Erythroblast (primary cell): ENCODE measurements around the gene FDX2.
"Not testable (repeated sequence)": the region's sequence is repeated elsewhere in the genome, so short reads cannot be mapped to it uniquely, and the experiment has no call there.

ENCODE experiments used
- DNase-seq, 2 experiments: peaks; one replicate each; lab custom pipeline; 2025; lab: John Stamatoyannopoulos, UW
- GATA1 ChIP-seq: IDR thresholded peaks from 2 replicates; pipeline ENCODE4 v1.6.1; 2011; ENCODE audit warnings: low read depth, mild to moderate bottlenecking, control low read depth, low read length, moderate library complexity
- POLR2A ChIP-seq: IDR thresholded peaks from 2 replicates; pipeline ENCODE4 v1.6.1; 2011; ENCODE audit warnings: mild to moderate bottlenecking, low read length

Gene FDX2

DNA sequence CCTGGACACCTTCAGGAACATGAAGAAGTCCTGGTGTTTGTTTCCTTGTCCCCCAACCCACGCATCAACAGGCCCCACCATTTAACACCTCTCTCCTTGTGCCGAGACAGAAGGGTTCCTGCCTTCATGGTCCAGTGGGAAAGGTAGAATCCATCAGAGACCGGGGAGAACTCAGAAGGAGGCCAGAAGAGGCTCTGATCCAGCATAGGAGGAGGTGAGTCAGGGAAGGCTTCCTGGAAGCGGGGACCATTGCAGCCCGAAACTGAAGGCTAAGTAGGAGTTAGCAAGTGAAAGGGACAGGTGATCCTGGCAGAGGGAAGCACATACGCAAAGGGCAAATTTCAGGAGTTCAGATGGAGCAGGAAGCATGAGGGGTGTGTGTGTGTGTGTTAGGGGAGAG lies 23.1 kb upstream of the FDX2 start:
- TF ChIP-seq POLR2A, result no peak
- no peak for TF ChIP-seq GATA1
- no peak for DNase-seq

DNA sequence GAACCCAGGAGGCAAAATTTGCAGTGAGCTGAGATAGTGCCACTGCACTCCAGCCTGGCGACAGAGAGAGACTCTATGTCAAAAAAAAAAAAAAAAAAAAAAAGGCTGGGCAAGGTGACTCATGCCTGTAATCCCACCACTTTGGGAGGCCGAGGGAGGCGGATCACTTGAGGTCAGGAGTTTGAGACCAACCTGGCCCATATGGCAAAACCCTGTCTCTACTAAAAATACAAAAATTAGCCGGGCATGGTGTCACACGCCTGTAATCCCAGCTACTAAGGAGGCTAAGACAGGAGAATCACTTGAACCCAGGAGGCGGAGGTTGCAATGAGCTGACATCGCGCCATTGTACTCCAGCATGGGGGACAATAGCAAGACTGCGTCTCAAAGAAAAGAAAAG lies 20.9 kb upstream of the FDX2 start:
- DNase-seq, result not testable (repeated sequence)

DNA sequence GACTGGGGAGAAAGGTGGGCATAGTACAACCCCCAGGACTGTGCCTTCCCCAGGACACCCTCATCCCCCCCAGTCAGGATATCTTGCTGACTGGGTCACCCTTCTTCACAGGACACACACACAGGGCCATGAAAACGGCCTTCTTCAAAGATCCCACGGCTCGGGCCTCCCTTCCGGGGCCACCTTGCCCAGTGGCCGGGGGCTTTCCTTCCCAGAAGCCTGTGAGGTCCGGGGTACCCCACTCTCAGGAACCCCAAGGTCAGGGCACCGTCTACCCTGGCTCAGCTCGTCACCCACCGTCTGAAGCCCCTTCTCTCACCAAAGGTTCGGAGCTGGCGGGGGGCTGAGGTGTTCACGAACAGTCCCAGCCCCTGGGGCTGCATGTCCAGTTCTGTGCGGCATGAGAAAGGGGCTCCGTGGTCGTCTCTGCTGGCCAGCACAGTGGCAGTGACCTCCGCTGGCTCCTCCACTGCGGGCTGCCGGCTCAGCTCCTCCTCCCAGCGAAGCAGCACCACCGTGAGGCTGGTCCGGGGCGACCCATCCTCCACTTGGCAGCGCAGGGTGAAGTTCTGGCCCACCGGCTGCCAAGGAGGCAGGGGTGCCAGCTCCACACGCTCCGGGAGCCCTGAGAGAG lies 19.7 kb upstream of the FDX2 start:
- no peak for TF ChIP-seq POLR2A
- TF ChIP-seq GATA1, result no peak
- no peak for DNase-seq

DNA sequence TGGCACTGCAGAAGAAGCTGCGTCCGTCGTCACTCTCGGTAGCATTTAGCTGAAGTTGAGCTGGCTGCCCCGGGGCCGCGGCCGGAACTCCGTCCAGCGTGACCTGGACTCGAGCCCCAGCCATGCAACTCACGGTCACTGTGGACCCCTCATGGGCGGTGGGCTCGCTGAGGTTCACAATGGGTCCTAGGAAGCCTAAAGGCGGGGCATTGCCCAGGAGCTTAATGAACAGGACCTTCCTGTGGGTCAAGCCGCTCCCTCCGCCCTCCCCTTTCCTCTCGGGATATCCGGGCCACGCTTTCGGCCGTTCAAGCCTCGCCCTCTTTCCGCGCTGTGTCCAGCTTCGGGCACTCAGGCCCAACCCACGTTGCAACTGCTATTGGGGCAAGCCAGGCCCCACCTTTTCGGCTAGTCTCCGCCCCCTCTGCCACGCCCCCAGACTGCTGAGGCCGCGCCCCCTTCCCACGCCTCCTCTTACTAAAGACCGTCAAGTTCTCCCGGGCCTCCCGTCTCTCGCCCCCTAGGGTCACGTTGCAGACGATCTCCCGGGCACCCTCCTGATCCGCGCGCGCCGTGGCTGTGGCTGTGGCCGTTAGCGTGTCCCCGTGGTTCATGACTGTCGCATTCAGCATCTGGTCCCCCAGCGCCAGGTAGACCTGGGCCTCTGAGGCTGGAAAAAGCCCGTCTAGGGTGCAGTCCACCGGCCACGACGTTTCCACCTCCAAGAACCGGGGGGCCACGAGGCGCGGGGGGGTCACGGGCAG lies 19.0 kb upstream of the FDX2 start:
- peak; percentile 82 to 83 for DNase-seq
- TF ChIP-seq GATA1 (no peak), POLR2A (no peak)

DNA sequence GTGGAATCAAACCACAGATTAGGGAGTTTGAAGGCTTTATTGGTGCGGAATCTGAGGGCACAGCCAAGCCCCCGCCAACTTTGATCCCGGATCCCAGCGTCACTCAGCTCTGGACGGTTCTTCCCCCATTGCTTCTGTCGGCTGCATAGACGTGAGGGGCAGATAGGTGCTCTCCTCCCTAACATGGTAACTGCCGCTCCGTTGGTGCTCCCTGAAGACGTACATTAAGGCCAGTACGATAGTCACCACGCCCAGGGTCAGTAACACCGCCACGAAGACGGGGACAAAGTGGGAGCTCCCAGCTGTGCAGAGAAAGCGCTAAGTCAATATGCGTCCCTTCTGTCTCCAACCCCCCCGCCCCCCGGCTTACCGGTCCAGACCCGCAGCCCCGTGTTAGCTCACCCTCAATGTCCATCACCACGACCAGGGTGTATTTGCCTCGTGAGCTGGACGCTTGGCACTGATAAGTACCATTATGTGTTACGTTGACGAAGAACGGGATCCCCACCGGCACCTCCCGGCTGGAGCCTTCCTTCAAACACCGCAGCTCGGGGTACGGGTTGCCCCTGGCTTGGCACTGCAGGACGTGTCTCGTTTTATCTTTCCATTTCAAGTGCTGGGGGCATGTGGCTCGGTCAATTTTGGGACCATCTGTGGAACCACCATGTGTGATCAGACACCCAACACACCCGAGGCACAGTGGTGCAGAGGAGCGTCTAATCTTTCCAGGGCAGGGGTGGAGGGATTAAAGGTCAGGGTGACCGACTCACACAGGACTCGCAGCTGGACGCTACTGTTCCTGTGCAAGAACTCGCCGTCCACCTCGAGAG lies 18.2 kb upstream of the FDX2 start:
- DNase-seq, result no peak

DNA sequence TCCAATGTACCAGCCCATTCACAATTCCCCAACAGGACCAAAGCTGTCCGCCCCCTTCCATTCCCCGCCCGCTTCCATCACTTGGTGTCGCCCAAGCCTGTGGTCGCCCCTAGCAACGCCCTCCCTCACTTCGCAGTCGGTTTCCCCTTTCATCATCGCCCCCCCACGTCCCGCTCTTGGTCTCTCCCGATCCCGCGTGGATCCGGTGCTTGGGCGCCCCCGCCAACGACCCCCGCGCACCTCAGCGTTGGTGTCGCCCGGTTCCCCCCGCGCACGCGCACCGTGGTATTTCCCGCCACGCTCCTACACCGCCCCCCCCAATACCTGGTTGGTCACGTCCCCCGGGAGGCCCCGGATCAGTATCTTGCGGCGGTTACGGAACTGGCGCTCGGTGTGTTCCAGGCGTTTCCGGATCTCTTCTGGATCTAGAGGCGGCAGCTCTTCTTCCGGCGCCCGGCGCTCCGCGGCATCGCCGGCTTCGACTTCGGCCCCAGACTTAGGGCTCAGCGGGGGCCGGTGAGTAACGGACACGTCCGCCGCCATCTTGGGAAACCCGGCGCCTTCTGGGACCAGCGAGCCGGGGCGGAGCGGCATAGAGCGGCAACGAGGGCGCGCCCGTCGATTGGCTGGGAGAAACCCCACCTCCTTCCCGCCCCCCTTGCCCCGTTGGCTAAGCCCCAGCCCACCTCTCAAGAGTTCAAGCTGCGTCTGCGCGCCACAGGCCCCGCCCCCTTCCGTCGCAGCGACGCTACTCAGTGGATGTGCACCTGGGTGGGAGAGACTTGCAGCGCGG lies 17.3 kb upstream of the FDX2 start, which contains the start of gene RAVER1:
Gene RAVER1 (minus strand): TSS at position 565 of the 793 bp plus-strand sequence. CDS start 22 bp downstream, at position 543.
- peak; percentile 90 for TF ChIP-seq POLR2A
- no peak for TF ChIP-seq GATA1
- peak; percentile 98 to 99 for DNase-seq

More for the DNA sequence above, 18.2 kb upstream of the FDX2 start:
- no peak for TF ChIP-seq POLR2A
- TF ChIP-seq GATA1, result no peak

DNA sequence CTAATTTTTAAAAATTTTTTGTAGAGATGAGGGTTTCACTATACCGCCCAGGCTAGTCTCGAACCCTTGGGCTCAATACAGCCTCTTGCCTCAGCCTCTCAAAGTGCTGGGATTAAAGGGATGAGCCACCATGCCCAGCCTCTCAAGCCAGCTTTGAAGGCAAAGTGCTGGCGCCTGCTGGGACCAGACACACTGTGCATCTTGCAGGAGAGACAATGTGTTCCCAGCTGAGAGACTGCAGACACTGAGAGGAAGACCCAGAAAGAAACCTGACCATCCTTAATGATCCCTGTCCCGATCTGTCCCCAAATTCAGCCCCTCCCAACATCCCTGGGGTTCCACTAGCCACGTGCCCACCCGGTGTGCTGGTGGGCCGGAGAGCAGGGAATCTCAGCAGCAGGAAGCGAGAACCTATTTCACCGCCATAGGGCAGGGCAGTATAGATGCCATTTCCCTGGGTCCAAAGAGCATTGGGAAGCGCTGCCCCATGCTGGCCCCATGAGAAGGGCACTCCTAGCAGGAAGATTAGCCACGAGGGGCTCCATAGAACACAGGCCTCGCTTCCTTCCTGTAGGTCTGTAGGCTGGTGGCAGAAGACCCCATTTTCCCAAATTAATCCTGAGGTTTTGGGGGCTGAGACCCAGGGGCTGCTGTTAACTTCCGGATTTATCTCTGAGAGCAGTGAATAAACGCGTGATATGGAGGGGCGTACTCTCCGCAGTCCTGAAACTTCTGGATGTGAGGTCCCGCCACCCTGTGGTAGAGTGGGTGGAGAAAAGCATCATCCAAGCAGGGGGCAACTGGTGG lies 16.5 kb upstream of the FDX2 start:
- no peak for DNase-seq
- TF ChIP-seq POLR2A (no peak), GATA1 (no peak)

DNA sequence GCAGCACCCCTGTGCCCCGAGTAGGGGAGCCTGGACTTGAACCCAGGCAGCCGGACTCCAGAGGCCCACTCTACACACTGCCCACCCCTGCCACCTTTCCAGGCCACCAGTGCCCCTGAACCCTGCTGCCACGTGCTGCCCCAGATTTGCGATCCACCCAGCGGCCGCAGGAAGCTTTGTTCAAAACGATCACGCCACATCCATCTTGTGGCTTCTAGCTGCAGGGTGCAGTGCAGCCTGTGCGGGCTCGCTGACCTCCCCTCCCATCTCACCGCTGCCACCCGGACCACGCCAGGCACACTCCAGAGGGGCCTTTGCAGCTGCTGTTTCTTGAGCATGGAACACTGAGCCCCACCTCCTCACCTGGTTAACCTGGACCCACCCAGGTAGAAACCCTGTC lies 13.7 kb upstream of the FDX2 start:
- no peak for TF ChIP-seq GATA1
- no peak for TF ChIP-seq POLR2A
- no peak for DNase-seq

DNA sequence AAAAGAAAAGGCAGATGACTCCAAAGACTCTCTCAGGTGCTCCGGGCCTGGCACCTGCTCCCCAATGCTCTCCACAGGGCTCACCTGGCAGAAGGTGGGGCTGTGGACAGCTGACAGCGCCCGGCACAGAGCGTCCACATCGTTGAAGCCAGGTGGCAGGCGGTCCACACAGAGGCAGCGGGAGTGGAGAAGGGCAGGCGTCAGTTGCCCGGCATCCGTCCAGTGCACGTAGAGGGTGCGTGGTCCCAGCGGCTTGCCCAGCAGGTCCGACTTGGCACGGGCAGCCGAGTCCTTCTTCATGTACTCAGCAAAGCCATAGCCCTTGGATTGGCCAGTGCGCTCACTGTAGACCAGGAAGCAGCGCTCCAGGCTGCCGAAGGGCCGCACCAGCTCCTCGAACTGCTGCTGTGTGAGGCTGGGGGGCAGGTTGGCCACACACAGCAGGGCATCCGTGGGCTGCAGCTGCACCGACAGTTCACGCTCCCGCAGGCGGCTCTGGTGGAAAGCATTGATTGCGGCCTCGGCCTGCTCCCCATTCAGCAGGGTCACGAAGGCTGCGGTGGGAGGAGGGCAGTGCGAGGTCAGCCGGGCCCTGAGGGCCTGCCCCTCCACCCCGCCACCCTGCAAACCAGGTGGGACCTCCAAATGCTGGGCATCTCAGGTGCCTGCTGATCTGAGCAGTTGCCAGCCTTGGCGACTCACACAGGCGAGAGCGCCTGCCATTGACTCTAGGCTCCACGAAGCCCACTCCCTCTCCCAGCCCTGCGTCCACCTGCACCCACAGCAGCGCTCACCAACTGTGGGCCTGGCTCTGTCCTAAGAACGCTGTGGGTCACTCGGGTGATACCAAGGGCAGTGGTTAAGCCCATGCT lies 13.0 kb upstream of the FDX2 start:
- no peak for TF ChIP-seq GATA1
- TF ChIP-seq POLR2A, result no peak
- DNase-seq, result no peak

DNA sequence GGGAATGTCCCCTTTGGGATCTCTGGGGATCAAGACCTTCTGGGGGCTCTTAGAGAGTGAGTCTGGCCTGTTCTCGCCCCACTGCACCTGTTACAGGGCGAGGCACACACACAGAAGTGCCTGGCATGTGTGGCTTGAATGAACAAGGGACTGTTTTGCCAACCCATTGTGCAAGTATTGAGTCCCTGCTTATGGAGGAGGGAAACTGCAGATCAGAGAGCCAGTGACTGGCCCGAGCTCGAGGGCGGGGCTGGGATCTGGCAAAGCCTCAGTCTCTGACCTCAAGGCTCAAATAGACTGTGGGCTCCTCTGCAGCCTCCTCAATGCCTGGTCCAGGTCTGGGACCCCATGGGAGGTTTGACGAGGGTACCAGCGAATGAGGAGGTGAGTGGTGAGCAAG lies 12.0 kb upstream of the FDX2 start:
- TF ChIP-seq POLR2A (no peak), GATA1 (no peak)
- no peak for DNase-seq

DNA sequence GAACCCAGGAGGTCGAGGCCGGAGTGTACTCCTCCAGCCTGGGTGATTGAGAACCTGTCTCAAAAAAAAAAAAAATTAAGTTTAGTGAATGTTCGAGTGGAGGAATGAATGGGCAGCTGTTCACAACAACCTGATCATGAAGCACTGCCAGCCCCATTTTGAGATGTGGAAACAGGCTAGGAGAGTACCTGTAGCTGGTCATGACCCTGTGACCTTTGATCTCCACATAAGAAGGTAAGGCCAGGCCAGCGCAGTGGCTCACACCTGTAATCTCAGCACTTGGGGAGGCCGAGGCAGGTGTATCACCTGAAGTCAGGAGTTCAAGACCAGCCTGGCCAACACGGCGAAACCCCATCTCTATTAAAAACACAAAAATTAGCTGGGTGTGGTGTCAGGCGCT lies 9.9 kb upstream of the FDX2 start:
- TF ChIP-seq GATA1 (no peak), POLR2A (no peak)
- DNase-seq, result no peak
